Stimulated activated CD8-positive, alpha-beta memory T cell treated with anti-CD3 and anti-CD28 coated beads, Interleukin-15, amount 100 ng/mL, for 4 hours (primary cell): Measurements from ENCODE around the gene GOLGA6L10.
"Not testable (repeated sequence)": the region's sequence is repeated elsewhere in the genome, so short reads cannot be mapped to it uniquely, and the experiment has no call there.

Experiments
- DNase-seq, 2 donors: peaks; one replicate each; pipeline ENCODE4 v3.0.0-alpha.2; 2020; ENCODE audit warnings: low read depth in 2 of 2

The GOLGA6L10 gene

DNA sequence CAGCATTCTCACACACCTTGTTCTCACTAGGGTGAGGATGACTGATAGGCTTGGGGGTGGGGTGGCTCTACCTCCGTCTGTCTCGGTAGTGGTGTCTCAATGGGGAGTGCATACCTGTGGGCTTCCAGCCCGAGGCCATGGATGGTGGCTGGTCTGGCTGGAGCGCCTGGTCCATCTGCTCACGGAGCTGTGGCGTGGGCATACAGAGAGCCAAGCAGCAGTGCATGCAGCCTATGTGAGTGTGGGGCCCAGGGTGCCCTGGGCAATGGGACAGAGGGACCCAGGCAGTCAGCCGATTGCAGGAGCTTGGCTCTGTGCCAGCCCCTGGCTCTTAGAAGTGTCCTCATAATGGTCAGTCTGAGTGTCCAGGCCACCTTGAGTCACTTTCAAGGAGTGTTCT is 31.8 kb downstream of the GOLGA6L10 start:
- not testable (repeated sequence) for DNase-seq

DNA sequence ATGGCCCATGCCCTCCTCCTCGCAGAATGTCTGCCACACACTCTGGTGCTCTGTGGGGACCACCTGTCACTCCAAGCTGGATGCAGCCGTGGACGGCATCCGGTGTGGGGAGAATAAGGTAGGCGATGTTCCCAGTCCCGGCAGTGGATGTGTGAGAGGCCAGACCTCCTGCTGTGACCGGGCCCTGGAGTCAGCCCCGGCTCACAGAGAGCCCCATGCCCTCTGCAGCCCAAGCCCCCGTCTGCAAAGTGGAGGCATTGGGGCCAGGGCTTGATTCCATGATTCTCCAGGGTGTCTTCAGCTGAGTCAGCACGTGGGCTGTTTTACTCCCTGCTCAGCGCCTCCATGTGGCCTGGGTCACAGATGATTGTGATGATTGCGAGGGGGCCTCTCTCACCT is 32.2 kb downstream of the GOLGA6L10 start:
- no peak for DNase-seq

DNA sequence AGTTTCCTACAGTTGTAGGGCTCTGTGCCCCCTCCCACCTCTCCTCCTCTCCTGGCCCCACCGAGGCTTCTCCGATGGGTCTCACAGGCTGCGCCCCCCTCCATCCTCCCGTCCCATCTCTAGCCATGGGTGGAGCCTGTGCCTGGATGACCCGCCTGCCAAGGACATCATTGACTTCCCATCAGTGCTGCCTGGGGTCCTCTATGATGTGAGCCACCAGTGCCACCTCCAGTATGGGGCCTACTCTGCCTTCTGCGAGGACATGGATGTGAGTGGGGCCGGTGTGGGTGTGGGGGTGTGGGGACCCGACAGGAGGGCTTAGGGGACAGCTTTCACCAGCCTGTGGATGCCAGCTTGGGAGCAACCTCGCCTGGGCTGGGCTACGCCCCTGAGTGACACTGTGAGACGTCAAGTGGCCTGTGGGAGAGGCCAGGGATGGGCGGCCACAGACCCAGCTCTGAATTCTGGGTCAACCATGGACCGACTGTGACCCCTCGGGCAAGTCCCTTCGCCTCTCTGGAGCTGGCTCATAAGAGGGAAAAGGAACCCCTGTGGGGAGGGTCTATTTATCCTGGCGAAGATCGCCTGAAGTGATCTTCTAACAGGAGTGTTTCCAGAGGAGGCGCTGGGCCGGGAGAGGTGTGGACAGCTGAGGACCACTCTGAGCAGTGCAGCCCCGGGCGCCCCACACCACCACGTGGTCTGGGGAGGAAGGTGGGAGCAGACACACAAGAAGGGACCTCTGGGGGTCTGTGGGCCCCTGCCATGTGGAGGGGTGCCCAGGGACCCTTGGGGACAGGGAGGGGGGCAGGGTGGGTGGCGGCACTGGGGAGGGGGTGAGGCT is 32.8 kb downstream of the GOLGA6L10 start:
- DNase-seq: not testable (repeated sequence)

DNA sequence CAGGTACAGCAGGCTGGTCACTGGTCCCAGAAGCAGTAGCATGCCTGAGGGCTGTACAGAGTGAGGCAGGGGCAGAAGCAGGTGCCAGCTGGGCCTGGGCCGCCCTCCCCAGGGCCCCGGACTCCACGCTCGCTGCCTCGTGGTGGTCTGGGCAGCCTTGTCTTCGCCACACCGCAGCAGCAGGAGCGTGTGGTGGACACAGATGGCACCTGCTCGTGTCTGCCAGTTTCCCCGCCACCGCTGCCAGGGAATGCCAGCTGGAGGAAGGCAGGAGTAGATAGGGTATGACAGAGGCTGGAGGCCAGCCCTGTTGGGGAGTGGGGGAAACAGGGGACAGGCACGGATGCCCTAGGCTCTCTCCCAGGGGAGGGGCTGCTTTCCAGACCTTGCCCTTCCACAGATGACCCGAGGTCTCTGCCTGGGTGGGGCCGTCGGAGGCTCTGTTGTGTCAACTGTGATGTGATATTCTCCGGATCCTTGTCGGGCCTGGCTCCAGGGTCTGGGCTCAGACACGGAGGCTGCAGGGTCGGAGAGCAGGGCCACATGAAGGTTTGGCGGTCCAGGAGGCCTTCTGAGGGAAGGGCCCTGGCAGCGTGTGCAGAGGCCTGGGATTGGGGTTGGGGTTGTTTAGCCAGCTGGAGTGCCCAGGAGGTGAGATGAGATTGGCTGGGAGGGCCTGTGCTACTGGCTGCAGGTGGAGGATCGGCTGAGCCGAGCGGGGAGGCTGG is 33.6 kb downstream of the GOLGA6L10 start:
- no peak for DNase-seq

DNA sequence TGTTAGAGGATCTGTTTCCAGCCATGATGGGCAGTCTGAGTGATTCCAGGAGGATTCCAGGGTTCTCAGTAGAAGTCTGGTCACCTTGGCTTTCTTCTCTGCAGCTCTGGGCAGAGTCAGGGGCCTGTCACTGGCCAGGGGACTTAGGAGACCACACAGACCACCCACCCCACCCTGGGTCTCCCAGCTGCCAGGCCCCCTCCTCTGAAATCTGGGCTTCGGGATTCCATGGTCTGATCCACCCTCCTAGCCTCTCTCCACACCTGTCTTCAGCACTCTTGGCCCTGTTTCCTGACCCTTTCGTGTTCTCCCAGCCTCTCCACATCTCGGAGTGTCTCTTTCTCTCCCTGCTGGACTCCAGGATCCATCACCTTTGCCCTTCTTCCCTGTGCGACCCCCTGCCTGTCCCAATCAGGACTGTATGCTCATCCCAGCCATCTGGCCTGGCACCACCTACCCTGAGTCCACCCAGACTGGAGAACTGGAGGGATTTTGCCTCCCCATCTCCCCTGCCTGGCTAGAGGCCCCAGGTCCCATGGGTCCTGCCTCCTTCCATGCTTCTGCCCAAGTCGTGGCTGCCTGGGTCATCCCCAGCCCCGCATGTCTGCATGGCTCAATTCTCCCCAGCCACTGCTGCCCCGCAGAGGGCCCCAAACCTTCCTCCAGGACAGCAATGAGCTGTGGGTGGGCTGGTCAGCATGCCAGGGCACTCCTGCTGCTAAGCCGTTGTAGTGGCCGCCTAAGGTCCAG is 34.3 kb downstream of the GOLGA6L10 start:
- no peak for DNase-seq

DNA sequence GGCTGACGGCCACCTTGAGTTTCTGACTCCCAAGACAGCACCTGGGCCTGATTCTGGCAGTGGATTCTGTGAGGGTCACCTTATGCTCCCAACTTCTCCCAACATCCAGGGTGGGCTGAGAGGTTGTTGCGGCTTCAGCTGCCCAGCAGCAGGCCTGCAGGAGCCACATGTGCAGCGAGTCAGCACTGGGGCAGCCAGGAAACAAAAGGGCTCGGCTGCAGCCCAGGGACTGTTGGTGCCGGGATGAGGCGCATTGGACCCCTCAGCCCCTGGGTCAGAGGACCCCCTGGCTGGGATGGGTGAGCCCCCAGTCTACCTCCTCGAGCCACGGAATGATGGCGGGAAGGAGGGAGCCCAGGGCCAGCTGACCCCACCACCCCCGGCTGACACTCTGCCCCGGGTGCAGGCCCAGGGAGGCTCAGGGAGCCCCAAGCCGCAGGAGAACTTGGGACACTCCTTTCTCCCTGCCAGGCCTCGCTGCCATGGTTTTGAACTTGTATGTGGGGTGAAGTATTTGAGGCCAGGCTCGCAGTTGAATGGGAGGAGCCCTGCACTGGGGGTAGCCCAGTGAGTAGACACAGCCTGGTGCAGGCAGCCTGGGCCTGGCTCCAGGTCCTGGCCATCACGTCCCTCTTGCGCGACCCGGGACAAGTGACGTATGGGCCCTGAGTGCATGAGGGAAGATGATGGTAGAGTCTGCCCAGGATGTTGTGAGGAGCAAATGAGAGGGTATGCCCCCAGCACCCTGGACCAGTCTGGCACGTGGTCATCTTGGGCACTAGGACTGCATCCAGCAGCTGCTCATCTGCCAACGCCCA is 35.1 kb downstream of the GOLGA6L10 start:
- DNase-seq: not testable (repeated sequence)

DNA sequence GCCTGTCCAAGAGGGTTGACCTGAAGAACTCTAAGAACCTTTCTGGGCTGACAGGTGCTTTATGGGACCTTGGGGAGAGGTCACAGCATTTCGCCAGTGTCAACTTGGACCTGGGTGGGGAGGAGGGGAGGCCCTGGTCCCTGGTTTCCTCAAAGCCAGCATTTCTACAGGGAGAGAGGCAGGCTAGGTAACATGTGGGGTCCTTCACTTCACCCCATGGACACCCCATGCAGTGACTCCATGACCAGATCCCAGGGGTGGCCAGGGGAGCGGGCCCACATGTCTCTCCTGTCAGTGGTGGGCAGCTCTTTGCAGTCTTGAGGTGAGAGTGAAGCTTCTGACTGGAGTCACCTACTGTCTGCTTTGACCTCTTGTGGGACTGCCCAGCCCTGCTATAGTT is 35.8 kb downstream of the GOLGA6L10 start:
- no peak for DNase-seq

DNA sequence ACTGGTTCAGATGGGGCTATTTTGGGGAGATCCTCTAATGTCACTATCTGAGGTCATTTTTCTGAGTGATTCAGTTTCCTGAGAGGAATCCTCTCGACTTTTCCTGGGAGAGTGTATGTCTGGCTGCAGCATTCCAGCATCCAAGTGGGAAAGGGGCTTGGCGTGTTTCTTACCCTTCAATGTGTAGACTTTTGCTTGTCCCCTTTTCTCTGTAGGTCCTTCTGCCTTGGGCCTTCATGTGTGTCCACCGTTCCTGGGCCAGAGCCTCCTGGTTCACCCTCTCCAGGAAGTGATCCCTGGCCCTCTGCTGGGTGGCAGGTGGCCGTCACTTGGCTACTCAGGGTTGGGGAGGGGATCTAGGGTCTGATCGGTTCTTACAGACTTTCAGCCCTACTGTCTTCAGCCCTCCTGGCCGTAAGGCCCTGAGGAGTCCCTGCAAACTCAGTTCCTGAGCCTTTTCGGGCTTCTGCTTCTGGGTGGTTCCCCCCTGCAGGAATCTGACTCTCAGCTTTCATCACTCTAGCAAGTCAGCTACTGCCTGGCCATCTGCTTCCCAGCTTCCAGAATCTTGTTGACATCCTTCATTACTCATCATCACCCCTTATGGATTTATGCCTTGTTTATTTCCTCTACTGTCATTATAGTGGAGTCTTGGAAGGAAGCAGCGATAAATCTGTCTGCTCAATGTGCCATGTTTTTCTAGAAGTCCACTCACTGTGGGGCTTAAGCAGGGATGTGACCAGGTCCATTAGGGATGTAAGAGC is 36.5 kb downstream of the GOLGA6L10 start:
- DNase-seq: no peak

DNA sequence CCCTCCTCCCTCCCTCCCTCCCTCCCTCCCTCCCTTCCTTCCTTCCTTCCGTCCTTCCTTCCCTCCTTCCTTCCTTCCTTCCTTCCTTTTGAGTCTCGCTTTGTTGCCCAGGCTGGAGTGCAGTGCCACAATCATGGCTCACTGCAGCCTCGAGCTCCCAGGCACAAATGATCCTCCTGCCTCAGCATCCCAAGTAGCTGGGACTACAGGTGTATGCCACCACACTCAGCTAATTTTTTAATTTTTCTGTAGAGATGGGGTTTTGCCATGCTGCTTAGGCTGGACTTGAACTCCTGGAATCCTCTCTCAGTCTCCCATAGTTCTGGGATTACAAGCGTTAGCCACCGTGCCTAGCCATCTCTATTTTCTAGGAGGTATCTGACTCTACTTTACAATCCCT is 38.0 kb downstream of the GOLGA6L10 start:
- DNase-seq: not testable (repeated sequence)

- no peak for DNase-seq
These were observed 39.5 kb downstream of the GOLGA6L10 start for GRCh38 chr15:82309802-82310201.

- DNase-seq: no peak
These were observed 41.6 kb downstream of the GOLGA6L10 start for GRCh38 chr15:82307714-82308081.

DNA sequence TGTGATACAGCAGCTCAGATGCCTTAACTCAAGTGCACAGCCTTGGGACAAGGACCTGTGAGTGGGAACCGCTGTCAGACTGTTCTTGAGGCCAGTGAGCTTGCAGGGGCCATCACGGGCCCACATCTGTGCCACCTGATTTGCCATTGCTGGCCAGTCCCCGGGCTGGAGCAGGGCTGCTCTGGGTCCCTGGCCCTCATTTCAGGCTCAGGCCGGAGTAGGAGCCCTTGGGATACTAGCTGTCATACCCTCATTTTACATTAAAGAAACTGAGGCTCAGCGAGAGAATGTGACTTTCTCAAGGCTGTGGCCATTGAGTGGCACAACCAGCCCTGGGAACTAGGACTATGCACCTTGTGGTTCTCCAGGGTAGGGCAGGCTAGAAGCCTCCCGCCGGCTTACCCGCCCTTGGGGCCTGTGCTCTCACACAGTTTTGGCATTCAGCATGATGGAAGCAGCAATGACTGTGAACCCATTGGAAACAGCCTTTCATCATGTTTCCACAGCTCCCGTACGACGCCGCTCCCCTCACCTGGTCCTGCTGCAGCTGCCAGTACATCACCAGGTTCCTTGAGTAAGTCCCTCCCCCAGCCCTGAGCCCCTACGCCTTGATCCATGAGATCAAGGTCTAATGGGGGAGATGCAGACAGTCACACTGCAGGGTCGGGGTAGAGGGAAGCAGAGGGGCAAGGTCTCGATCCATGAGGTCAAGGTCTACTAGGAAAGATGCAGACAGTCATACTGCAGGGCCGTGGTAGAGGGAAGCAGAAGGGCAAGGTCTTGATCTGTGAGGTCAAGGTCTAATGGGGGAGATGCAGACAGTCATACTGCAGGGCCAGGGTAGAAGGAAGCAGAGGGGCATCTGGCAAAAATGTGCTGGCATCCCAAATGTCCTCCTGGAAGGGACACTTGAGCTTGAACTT is 42.2 kb downstream of the GOLGA6L10 start:
- no peak for DNase-seq

DNA sequence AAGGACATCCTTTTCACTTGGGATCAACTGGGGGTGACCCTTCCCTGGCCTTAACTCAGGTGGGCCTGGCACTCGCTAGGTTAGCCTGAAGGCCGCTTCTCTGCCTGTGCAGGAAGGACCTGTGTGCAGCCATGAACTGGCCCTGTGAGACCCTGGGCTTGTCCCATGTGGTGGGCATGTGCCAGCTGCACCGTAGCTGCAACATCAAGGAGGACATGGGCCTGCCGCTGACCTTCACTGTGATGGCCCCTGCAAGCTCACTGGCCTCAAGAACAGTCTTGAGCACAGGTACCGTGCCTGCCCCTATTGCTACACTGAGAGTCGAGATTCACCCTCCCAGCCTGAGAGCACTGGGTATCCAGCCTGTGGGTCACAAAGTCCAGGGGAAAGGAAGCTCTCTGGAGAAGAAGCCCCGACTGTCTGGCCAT is 43.6 kb downstream of the GOLGA6L10 start:
- no peak for DNase-seq

DNA sequence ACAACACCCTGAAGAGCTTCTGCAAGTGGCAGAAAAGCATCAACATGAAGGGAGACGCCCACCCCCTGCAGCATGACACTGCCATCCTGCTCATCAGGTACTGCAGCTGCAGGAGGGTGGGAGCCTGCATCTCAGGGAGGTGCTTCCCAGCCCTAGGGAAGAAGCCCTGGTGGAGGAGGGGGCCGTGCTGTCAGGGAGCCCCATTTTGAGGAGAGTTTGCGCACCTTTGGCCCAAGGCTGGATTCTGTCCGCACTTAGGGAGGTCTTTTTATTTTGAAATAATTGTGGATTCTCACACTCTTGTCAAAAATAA is 44.5 kb downstream of the GOLGA6L10 start:
- DNase-seq: no peak

DNA sequence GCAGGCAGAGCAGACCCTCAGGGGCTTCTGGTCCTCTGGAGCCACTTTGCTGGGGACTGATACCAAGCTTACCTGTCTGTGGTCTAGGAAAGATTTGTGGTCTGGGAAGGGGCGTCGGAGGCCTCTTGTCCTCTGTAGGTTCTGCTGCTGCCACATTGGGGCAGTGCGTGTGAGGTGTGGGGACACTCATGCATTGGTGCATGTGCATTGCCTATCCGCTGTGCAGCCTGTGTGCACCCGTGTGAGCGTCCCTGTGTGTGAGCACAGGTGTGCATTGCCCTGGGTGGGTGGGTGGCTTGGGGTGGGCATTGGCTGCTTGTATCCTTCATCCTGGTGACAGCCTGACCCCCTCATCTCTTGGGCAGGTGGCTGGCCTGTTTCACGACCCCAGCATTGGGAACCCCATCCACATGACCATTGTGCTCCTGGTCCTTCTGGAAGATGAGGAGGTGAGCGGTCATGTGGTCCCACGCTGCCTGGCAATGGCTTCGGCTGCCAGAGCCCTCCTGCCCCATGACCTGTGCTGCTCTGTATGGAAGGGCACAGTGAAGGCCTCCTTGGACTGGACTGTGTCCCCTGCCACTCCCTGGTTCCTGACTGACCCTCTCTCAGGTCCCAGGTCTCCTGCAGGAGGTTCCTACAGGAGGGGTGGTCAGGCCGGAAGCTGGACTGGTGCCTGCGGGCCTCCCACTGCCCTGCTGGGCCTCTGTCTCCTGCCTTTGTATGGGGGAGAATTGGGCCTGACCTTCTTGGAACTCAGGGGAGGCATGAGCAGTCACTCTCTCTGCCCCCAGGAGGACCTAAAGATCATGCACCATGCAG is 45.1 kb downstream of the GOLGA6L10 start:
- DNase-seq: no peak

GRCh38 chr15:82301296-82302016 is 47.8 kb downstream of the GOLGA6L10 start:
- DNase-seq: no peak

- no peak for DNase-seq
These were observed 48.4 kb downstream of the GOLGA6L10 start for GRCh38 chr15:82300883-82301282.

DNA sequence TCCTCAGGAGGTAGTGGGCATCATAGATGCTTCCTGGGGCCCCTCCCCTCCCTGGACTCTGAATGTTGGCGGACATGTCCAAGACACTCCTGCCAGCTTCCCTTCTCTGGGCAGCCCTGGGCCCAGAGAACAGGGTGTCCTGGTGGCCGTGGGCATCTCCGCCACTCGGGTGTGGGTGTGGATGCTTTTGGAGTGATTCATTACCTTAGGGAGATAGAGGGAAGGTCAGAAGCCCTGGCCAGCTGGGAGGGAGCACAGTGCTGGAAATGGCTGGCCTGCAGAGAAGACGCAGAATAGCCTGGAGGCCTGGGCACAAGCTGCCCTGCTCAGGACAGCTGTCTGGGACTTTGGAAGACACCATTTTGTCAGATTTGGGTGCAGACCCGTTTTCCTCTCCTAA is 48.9 kb downstream of the GOLGA6L10 start:
- DNase-seq: not testable (repeated sequence)
